ENCODE data around the gene POU2AF3. TPM values are rescaled to one million over a fixed set of nuclear protein-coding genes. Genes with fewer than 3 reads are reported as not detected.
"Not testable (repeated sequence)": the region's sequence is repeated elsewhere in the genome, so short reads cannot be mapped to it uniquely, and the experiment has no call there.

The POU2AF3 gene
- total RNA-seq, 4 donors from 2014 or later: 0.22 to 0.58 (median 0.46) TPM; not detected in 1

DNA sequence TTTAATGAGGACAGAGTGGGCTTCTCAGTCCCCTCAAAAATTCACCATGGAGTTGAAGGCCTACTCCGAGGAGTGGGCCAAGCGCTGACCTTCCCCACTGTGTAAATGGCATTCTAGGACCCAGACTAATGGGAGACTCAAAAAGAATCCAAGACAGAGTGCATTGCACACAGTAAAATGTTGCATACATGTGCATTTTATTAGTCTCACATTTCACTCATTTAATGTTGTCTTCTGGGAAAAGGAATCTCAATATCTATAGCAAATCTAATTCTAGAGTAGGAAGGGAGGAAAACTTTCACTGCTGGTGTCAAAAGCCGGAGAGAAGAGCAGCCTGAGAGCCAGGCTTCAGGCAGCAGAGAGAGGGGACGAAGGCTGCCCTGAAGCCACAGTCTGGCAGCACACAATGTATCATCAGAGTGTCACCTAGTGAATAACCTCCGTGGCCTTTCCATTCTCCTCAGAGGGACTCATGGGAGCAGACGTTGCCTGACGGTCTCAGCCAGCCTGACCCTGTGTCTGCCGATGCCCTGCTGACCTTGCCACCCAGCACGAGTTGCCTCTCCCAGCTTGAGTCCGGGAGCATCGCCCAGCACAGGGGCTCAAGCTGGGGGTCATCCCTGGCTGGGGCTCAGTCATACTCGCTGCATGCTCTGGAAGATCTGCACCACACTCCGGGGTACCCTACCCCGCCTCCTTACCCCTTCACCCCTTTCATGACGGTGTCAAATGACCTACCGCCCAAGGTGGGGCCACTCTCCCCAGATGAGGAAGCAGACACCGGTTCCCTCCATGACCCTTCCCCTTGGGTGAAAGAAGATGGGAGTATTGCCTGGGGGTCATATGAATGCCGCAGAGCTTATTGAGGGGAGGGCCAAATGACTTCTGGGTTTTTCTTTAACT, 12.9 kb upstream of the POU2AF3 start:
- ATAC-seq: no peak
- DNase-seq: no peak
- Histone ChIP-seq H3K27ac (no peak overlapping the region), H3K9me3 (no peaks in the 10 kb centered on the region), H3K4me3 (no peak overlapping the region), H3K4me1 (peaks cover 10% of the 10 kb centered on the region in 2 donors), H3K36me3 (no peaks in the 10 kb centered on the region), H3K27me3 (no peaks in the 10 kb centered on the region)
- in situ Hi-C loops (cut with MboI; ENCODE audit: low sequenced_read_pairs in 4 of 4) (no loop called here), intact Hi-C loops (cut with DNase I; ENCODE audit: low total_unique reads) (no loop called here)
- TF ChIP-seq POLR2A (IDR thresholded peaks at IDR 0.05): no peak
- no peak for TF ChIP-seq CTCF (IDR thresholded peaks at IDR 0.05 in 4 of 5, conservative IDR thresholded peaks at IDR 0.05 in 1 of 5)

GRCh38 chr11:111291764-111292163, 6.6 kb upstream of the POU2AF3 start:
- Histone ChIP-seq H3K36me3 (no peaks in the 10 kb centered on the region), H3K4me3 (no peak overlapping the region), H3K27ac (no peak overlapping the region), H3K27me3 (no peaks in the 10 kb centered on the region), H3K9me3 (no peaks in the 10 kb centered on the region), H3K4me1 (peaks cover 8 to 9% of the 10 kb centered on the region in 2 donors)
- no peak for TF ChIP-seq CTCF (IDR thresholded peaks at IDR 0.05 in 4 of 5, conservative IDR thresholded peaks at IDR 0.05 in 1 of 5)
- no peak for TF ChIP-seq POLR2A (IDR thresholded peaks at IDR 0.05)
- intact Hi-C loops (cut with DNase I; ENCODE audit: low total_unique reads): no loop called here
- in situ Hi-C loops (cut with MboI; ENCODE audit: low sequenced_read_pairs in 4 of 4): no loop called here
- no peak for ATAC-seq
- DNase-seq: no peak

DNA sequence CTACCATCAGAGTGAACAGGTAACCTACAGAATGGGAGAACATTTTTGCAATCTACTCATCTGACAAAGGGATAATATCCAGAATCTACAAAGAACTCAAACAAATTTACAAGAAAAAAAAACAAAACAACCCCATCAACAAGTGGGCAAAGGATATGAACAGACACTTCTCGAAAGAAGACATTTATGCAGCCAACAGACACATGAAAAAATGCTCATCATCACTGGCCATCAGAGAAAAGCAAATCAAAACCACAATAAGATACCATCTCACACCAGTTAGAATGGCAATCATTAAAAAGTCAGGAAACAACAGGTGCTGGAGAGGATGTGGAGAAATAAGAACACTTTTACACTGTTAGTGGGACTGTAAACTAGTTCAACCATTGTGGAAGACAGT, 5.9 kb upstream of the POU2AF3 start:
- in situ Hi-C loops (cut with MboI; ENCODE audit: low sequenced_read_pairs in 4 of 4); ATAC-seq: not testable (repeated sequence)

DNA sequence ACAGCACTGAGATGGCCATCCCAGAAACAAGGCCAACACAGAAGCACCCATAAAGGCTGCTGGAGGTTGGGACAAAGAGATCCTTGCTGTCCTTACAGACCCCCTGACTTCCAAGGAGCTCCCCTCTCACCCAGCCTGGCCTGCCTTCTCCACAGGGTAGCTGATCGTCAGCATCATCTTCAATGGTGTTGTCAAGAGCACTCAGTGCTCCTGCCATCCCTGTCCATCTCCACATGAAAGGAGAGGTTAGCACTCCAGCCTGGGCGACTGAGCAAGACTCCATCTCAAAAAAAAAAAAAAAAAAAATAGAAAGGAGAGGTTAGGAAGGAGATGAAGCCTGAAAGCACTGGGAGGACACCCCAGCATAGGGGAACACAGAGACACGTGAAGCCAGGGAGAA, 2.1 kb upstream of the POU2AF3 start:
- DNase-seq (no peak), ATAC-seq (no peak)
- Histone ChIP-seq H3K36me3 (no peaks in the 10 kb centered on the region), H3K4me1 (peaks cover 0 to 6% of the 10 kb centered on the region in 2 donors), H3K4me3 (no peak overlapping the region), H3K27me3 (no peaks in the 10 kb centered on the region), H3K9me3 (no peaks in the 10 kb centered on the region), H3K27ac (no peak overlapping the region)
- in situ Hi-C loops (cut with MboI; ENCODE audit: low sequenced_read_pairs in 4 of 4): no loop called here
- intact Hi-C loops (cut with DNase I; ENCODE audit: low total_unique reads): no loop called here
- TF ChIP-seq CTCF (IDR thresholded peaks at IDR 0.05 in 4 of 5, conservative IDR thresholded peaks at IDR 0.05 in 1 of 5) (no peak), POLR2A (IDR thresholded peaks at IDR 0.05) (no peak)

More for the DNA sequence above, 5.9 kb upstream of the POU2AF3 start:
- intact Hi-C loops (cut with DNase I; ENCODE audit: low total_unique reads); H3K27ac ChIP-seq; H3K4me1 ChIP-seq; H3K36me3 ChIP-seq; H3K9me3 ChIP-seq; H3K27me3 ChIP-seq; H3K4me3 ChIP-seq; DNase-seq: not testable (repeated sequence)

- DNase-seq: no peak
- TF ChIP-seq POLR2A (IDR thresholded peaks at IDR 0.05) (no peak), CTCF (IDR thresholded peaks at IDR 0.05 in 4 of 5, conservative IDR thresholded peaks at IDR 0.05 in 1 of 5) (no peak)
- ATAC-seq: no peak
- intact Hi-C loops (cut with DNase I; ENCODE audit: low total_unique reads) (no loop called here), in situ Hi-C loops (cut with MboI; ENCODE audit: low sequenced_read_pairs in 4 of 4) (no loop called here)
- H3K9me3 ChIP-seq: no peaks in the 10 kb centered on the region
- no peak overlapping the region for H3K27ac ChIP-seq
- no peak overlapping the region for H3K4me3 ChIP-seq
- H3K27me3 ChIP-seq: no peaks in the 10 kb centered on the region
- peaks cover 0 to 6% of the 10 kb centered on the region in 2 donors for H3K4me1 ChIP-seq
- no peaks in the 10 kb centered on the region for H3K36me3 ChIP-seq
Observed at GRCh38 chr11:111297696-111298095, 650 bp upstream of the POU2AF3 start.

Measured in gastrocnemius medialis (tissue), 4 donors.